HepG2 (cell line): Measurements from ENCODE around the gene KAZN. TPM values are rescaled to one million over a fixed set of nuclear protein-coding genes. Genes with fewer than 3 reads are reported as not detected.

ENCODE experiments used
- CBX2 ChIP-seq, 2 experiments: fragments of 200-600 bp in 1 of 2; sonication (generic); formaldehyde crosslinking in 1 of 2; IDR thresholded peaks; 2 replicates each; pipeline versions ENCODE4 v1.7.0 to v1.8.1; 2018 to 2022; ENCODE audit warnings: low read depth in 2 of 2, low read length in 1 of 2, mild to moderate bottlenecking in 1 of 2, missing genetic modification reagents in 1 of 2
- CHD4 ChIP-seq: fragments of 200-600 bp; sonication (generic); IDR thresholded peaks from 2 replicates; pipeline ENCODE4 v1.7.0; 2017; ENCODE audit warnings: mild to moderate bottlenecking, low read length, borderline replicate concordance
- KAT7 ChIP-seq: IDR thresholded peaks from 2 replicates; pipeline ENCODE4 v1.6.1; 2018; ENCODE audit warnings: borderline replicate concordance, missing compliant biosample characterization
- MAFK ChIP-seq, 2 experiments: IDR thresholded peaks in 1 of 2; conservative IDR thresholded peaks in 1 of 2; 2 replicates each; pipeline ENCODE4 v1.6.1; 2011; ENCODE audit warnings: improper control_type of control experiment in 2 of 2, low read length in 2 of 2
- PCBP1 ChIP-seq: fragments of 200-400 bp; formaldehyde crosslinking; IDR thresholded peaks from 2 replicates; pipeline ENCODE4 v1.6.1; 2017; ENCODE audit warnings: mild to moderate bottlenecking, low read depth, low read length, borderline replicate concordance
- SUZ12 ChIP-seq: fragments of 150-350 bp; IDR thresholded peaks from 2 replicates; pipeline ENCODE4 v1.6.1; 2014; ENCODE audit warnings: low read depth, low read length
- ZBTB42 ChIP-seq: sonication (generic); formaldehyde crosslinking; IDR thresholded peaks from 2 replicates; pipeline ENCODE4 v1.5.0; 2020; ENCODE audit warnings: mild to moderate bottlenecking, missing genetic modification reagents
- ZNF883 ChIP-seq: sonication (generic); formaldehyde crosslinking; IDR thresholded peaks from 2 replicates; pipeline ENCODE4 v1.5.1; 2020; ENCODE audit warnings: mild to moderate bottlenecking, missing genetic modification reagents; ENCODE audit errors: not compliant biosample characterization
- polyA plus RNA-seq, 8 experiments: library from polyadenylated mRNA; depleted of rRNA in 3 of 8; stranded (reverse) in 7 of 8; unstranded in 1 of 8; fragments of >200 nt; fragmentation: Illumina TruSeq in 4 of 8; extraction: Trizol in 4 of 8; gene quantifications; 2 replicates each; pipeline versions ENCODE4 v1.2.1 to v1.2.3, GENCODE V29; 2011 to 2016; ENCODE audit warnings: low read depth in 4 of 8, missing spikeins in 1 of 8, mixed read lengths in 1 of 8; ENCODE audit not compliant: insufficient read depth in 1 of 8
- total RNA-seq, 5 experiments: library from RNA; depleted of rRNA; stranded (reverse); fragments of >200 nt; fragmentation: Illumina TruSeq; extraction: Trizol; gene quantifications; 2 replicates each; pipeline ENCODE4 v1.2.3, GENCODE V29; 2016; ENCODE audit warnings: low read depth in 1 of 5
- TF ChIP-seq, protein P1 (sequence below): sonication (generic); formaldehyde crosslinking; IDR thresholded peaks from 2 replicates; pipeline ENCODE4 v1.4.0; 2020; ENCODE audit warnings: missing genetic modification reagents
- TF ChIP-seq, protein P2 (sequence below): IDR thresholded peaks from 2 replicates; pipeline ENCODE4 v1.6.1; 2016; ENCODE audit warnings: mild to moderate bottlenecking
- TF ChIP-seq, protein P3 (sequence below): sonication (generic); formaldehyde crosslinking; IDR thresholded peaks from 2 replicates; pipeline ENCODE4 v1.4.0; 2020; ENCODE audit warnings: missing genetic modification reagents, mild to moderate bottlenecking, borderline replicate concordance
- TF ChIP-seq, protein P4 (sequence below): sonication (generic); formaldehyde crosslinking; IDR thresholded peaks from 2 replicates; pipeline ENCODE4 v1.4.0; 2020; ENCODE audit warnings: low read depth, mild to moderate bottlenecking, missing genetic modification reagents
- TF ChIP-seq, protein P5 (sequence below): sonication (generic); formaldehyde crosslinking; IDR thresholded peaks from 2 replicates; pipeline ENCODE4 v1.4.0; 2020; ENCODE audit warnings: missing genetic modification reagents

The KAZN gene
- total and polyA plus RNA-seq, 2 of the 13 experiments (the other 11 are each of a cell fraction or from before 2014, with no cell fraction given) = 10.4 to 13.5 TPM

DNA sequence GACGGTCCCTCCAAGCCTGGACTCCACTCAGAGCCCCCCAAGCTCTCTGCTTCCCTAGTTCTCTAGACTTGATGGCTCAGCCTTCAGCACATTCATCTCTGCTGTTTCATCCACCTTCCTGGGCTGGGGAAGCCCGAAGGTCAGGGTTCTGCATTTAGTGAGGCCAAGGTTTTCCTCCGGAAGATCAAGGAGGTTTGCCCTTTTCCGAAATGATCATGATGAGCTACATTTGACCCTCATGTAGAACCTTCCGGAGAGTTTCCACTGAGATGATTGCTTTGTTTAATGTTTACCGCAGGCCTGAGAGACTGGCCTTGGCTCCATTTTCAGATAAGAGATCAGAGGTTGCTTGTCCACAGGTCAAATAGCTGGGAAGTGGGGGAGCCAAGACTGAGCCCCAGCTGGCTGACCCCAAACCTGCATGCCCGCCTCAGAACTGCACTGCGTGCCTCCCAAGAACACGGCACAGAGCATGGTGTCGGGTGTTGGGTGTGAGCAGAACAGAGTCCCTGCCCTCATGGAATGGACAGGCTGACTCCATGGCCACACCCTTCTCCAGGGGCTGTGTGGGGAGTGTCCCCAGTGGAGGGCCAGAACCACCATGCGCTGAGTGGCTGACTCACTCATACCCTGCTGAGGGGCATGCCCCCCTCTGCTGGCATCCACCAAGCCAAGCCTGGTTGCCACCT lies 354.3 kb downstream of the KAZN start (continued):
- TF ChIP-seq, protein P1, sequence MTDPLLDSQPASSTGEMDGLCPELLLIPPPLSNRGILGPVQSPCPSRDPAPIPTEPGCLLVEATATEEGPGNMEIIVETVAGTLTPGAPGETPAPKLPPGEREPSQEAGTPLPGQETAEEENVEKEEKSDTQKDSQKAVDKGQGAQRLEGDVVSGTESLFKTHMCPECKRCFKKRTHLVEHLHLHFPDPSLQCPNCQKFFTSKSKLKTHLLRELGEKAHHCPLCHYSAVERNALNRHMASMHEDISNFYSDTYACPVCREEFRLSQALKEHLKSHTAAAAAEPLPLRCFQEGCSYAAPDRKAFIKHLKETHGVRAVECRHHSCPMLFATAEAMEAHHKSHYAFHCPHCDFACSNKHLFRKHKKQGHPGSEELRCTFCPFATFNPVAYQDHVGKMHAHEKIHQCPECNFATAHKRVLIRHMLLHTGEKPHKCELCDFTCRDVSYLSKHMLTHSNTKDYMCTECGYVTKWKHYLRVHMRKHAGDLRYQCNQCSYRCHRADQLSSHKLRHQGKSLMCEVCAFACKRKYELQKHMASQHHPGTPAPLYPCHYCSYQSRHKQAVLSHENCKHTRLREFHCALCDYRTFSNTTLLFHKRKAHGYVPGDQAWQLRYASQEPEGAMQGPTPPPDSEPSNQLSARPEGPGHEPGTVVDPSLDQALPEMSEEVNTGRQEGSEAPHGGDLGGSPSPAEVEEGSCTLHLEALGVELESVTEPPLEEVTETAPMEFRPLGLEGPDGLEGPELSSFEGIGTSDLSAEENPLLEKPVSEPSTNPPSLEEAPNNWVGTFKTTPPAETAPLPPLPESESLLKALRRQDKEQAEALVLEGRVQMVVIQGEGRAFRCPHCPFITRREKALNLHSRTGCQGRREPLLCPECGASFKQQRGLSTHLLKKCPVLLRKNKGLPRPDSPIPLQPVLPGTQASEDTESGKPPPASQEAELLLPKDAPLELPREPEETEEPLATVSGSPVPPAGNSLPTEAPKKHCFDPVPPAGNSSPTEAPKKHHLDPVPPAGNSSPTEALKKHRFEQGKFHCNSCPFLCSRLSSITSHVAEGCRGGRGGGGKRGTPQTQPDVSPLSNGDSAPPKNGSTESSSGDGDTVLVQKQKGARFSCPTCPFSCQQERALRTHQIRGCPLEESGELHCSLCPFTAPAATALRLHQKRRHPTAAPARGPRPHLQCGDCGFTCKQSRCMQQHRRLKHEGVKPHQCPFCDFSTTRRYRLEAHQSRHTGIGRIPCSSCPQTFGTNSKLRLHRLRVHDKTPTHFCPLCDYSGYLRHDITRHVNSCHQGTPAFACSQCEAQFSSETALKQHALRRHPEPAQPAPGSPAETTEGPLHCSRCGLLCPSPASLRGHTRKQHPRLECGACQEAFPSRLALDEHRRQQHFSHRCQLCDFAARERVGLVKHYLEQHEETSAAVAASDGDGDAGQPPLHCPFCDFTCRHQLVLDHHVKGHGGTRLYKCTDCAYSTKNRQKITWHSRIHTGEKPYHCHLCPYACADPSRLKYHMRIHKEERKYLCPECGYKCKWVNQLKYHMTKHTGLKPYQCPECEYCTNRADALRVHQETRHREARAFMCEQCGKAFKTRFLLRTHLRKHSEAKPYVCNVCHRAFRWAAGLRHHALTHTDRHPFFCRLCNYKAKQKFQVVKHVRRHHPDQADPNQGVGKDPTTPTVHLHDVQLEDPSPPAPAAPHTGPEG = peak; percentile 77
- TF ChIP-seq ZNF883 (CRISPR knock-in tag) = no peak
- TF ChIP-seq, protein P2, sequence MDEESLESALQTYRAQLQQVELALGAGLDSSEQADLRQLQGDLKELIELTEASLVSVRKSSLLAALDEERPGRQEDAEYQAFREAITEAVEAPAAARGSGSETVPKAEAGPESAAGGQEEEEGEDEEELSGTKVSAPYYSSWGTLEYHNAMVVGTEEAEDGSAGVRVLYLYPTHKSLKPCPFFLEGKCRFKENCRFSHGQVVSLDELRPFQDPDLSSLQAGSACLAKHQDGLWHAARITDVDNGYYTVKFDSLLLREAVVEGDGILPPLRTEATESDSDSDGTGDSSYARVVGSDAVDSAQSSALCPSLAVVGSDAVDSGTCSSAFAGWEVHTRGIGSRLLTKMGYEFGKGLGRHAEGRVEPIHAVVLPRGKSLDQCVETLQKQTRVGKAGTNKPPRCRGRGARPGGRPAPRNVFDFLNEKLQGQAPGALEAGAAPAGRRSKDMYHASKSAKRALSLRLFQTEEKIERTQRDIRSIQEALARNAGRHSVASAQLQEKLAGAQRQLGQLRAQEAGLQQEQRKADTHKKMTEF = peak; percentile 96
- TF ChIP-seq CBX2 (IDR thresholded peaks at IDR 0.05; ENCODE audit: low read depth, low read length) = no peak
- peak; percentile 59; the same call in 1 of the 2 replicates for TF ChIP-seq CBX2 (CRISPR knock-in tag; IDR thresholded peaks at IDR 0.05; ENCODE audit: low read depth)
- peak; percentile 84; the same call in 1 of the 2 replicates for TF ChIP-seq CHD4
- TF ChIP-seq SUZ12 = no peak
- TF ChIP-seq, protein P3, sequence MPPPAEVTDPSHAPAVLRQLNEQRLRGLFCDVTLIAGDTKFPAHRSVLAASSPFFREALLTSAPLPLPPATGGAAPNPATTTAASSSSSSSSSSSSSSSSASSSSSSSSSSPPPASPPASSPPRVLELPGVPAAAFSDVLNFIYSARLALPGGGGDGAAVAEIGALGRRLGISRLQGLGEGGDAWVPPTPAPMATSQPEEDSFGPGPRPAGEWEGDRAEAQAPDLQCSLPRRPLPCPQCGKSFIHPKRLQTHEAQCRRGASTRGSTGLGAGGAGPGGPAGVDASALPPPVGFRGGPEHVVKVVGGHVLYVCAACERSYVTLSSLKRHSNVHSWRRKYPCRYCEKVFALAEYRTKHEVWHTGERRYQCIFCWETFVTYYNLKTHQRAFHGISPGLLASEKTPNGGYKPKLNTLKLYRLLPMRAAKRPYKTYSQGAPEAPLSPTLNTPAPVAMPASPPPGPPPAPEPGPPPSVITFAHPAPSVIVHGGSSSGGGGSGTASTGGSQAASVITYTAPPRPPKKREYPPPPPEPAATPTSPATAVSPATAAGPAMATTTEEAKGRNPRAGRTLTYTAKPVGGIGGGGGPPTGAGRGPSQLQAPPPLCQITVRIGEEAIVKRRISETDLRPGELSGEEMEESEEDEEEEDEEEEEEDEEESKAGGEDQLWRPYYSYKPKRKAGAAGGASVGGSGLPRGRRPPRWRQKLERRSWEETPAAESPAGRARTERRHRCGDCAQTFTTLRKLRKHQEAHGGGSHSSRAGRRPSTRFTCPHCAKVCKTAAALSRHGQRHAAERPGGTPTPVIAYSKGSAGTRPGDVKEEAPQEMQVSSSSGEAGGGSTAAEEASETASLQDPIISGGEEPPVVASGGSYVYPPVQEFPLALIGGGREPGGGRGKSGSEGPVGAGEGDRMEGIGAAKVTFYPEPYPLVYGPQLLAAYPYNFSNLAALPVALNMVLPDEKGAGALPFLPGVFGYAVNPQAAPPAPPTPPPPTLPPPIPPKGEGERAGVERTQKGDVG = peak; percentile 88; the same call in 1 of the 2 replicates
- TF ChIP-seq KAT7 (CRISPR knock-in tag) = no peak
- TF ChIP-seq MAFK (conservative IDR thresholded peaks at IDR 0.05 in 1 of 2, IDR thresholded peaks at IDR 0.05 in 1 of 2; ENCODE audit: low read length in 2 of 2) = no peak
- TF ChIP-seq, protein P4, sequence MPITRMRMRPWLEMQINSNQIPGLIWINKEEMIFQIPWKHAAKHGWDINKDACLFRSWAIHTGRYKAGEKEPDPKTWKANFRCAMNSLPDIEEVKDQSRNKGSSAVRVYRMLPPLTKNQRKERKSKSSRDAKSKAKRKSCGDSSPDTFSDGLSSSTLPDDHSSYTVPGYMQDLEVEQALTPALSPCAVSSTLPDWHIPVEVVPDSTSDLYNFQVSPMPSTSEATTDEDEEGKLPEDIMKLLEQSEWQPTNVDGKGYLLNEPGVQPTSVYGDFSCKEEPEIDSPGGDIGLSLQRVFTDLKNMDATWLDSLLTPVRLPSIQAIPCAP (CRISPR knock-in tag) = 0 out of 2 replicates have a peak, but pooled peaks have one; percentile 52
- TF ChIP-seq PCBP1 = no peak
- 0 out of 2 replicates have a peak, but pooled peaks have one; percentile 17 for TF ChIP-seq ZBTB42
- TF ChIP-seq, protein P5, sequence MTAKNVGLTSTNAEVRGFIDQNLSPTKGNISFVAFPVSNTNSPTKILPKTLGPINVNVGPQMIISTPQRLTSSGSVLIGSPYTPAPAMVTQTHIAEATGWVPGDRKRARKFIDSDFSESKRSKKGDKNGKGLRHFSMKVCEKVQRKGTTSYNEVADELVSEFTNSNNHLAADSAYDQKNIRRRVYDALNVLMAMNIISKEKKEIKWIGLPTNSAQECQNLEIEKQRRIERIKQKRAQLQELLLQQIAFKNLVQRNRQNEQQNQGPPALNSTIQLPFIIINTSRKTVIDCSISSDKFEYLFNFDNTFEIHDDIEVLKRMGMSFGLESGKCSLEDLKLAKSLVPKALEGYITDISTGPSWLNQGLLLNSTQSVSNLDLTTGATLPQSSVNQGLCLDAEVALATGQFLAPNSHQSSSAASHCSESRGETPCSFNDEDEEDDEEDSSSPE (CRISPR knock-in tag) = no peak; the same call in 1 of the 2 replicates
